ENCODE results near the gene EEA1.

DNA sequence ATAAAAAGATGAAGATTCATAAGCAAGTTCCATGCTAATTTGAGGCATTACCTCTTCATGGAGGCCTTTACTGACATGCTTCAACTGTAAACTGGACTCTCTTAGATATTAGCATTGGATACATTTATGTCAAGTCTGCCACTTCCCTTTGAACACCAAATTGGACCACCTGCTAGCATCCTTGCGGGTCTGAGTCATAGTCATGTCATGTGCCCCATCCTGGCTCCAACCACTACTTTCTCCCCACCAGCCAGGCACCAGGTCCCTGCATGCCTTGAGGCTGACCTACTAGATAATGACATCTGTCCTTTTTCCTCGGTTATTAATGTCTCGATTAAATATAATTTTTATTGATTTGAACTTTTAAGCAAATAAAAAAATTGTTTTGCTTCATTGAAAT is 32.9 kb upstream of the EEA1 start:
- TF ChIP-seq, protein P1, sequence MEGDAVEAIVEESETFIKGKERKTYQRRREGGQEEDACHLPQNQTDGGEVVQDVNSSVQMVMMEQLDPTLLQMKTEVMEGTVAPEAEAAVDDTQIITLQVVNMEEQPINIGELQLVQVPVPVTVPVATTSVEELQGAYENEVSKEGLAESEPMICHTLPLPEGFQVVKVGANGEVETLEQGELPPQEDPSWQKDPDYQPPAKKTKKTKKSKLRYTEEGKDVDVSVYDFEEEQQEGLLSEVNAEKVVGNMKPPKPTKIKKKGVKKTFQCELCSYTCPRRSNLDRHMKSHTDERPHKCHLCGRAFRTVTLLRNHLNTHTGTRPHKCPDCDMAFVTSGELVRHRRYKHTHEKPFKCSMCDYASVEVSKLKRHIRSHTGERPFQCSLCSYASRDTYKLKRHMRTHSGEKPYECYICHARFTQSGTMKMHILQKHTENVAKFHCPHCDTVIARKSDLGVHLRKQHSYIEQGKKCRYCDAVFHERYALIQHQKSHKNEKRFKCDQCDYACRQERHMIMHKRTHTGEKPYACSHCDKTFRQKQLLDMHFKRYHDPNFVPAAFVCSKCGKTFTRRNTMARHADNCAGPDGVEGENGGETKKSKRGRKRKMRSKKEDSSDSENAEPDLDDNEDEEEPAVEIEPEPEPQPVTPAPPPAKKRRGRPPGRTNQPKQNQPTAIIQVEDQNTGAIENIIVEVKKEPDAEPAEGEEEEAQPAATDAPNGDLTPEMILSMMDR (conservative IDR thresholded peaks at IDR 0.05; ENCODE audit: low read depth, low read length), result no peak
- no peak for TF ChIP-seq EZH2phosphoT487 (IDR thresholded peaks at IDR 0.05; ENCODE audit: borderline replicate concordance, low read length)

Data from PC-3 (cell line).